Stimulated activated memory B cell treated with anti-CD40 and anti-IgM and Interleukin-4, amounts not matched to agents 10 μg/mL and 1 μg/mL and 100 μg/mL, for 72 hours (primary cell): ENCODE results near the gene ALDH1L2.
"Not testable (repeated sequence)": the region's sequence is repeated elsewhere in the genome, so short reads cannot be mapped to it uniquely, and the experiment has no call there.

ENCODE experiments used
- ATAC-seq: fragments of 150-1000 bp; cut with Tn5 transposase; 2 replicates; pipeline ENCODE4 v1.10.0; 2021
- H3K27ac Mint-ChIP-seq: one replicate; pipeline ENCODE4 v1.8.0; 2022; ENCODE audit warnings: mild to moderate bottlenecking, mixed read lengths
- H3K27me3 Mint-ChIP-seq: one replicate; pipeline ENCODE4 v1.8.0; 2022; ENCODE audit warnings: mixed read lengths
- H3K36me3 Mint-ChIP-seq: one replicate; pipeline ENCODE4 v1.8.0; 2022; ENCODE audit warnings: mixed read lengths
- H3K4me1 Mint-ChIP-seq: one replicate; pipeline ENCODE4 v1.8.0; 2022; ENCODE audit warnings: mixed read lengths
- H3K4me3 Mint-ChIP-seq: one replicate; pipeline ENCODE4 v1.8.0; 2022; ENCODE audit warnings: mild to moderate bottlenecking, moderate library complexity, mixed read lengths
- H3K9me3 Mint-ChIP-seq: one replicate; pipeline ENCODE4 v1.8.0; 2022; ENCODE audit warnings: mixed read lengths

The ALDH1L2 gene

DNA sequence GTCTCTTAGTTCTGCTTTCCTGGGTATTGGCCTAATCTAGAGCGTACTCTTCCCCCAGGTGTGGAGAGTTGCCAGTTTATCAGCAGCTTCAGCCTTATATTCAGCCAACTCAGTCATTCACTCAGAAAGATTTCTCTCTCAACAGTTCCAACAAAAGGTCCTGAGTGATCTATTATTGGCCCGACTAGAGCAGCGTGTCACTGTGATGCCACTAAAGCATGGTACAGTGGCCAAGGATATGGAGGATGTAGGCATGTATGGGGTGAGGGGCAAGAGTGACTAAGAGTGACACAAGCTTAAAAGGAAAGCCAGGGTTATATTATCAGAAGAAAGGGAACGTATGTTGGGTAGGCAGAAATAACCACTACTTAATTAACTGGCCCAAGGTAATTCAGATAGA is 93.3 kb downstream of the ALDH1L2 start:
- ATAC-seq: no peak
- Mint-ChIP-seq H3K9me3 (no peaks in the 10 kb centered on the region), H3K27ac (no peak overlapping the region), H3K4me1 (peaks cover 21% of the 10 kb centered on the region), H3K36me3 (peaks cover 65% of the 10 kb centered on the region), H3K4me3 (no peak overlapping the region), H3K27me3 (no peaks in the 10 kb centered on the region)

DNA sequence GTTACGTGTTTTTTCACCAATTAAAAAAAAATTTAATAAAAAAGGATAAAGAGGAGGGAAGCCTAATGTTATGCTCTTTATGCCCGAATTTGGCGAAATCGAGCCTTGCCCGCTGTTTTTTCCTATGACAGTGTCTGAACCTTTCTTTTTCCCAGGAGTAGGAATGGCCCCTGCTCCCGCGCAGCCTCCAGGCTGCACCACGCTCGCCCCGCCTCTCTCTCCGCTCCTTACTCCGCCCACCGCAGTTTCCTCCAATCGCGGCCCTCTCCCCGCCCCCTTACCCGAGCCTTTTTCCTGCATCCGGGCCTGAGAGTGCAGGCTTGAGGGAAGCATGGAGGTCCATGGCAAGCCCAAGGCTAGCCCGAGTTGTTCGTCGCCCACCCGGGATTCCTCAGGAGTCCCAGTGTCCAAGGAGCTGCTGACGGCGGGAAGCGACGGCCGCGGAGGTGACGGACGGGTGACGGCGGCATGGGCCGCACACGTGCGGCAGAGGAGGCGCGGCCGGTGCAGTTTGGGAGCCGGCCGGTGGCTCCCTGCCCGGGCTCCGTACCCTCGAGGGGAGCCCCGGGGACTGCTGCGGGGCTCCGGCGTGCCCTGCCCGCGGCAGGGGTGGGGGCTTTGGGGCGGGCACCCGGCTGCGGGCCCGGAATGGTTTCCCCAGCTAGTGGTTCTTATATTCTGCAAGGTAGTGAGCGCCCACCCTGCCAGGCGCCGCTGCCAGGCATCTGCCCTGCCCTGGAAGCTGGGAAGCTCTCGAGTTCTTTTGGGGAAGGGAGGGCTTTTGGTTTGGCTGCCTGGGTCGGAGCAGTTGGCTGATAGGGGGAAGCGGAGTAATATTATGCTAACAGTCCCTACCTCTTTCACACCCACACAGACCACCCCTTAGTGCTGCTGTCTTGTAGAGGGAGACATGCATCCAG is 98.0 kb downstream of the ALDH1L2 start, which contains the start of gene NOPCHAP1:
Gene NOPCHAP1 (plus strand): TSS at position 295 of the 920 bp plus-strand sequence. CDS start 37 bp downstream, at position 332.
- Mint-ChIP-seq H3K4me1 (peaks cover 30% of the 10 kb centered on the region), H3K27ac (peak within 1 kb of the TSS; percentile 82), H3K36me3 (peaks cover 28% of the 10 kb centered on the region), H3K4me3 (peak within 1 kb of the TSS; percentile 82), H3K9me3 (no peaks in the 10 kb centered on the region), H3K27me3 (no peaks in the 10 kb centered on the region)
- peak; percentile 98 for ATAC-seq

DNA sequence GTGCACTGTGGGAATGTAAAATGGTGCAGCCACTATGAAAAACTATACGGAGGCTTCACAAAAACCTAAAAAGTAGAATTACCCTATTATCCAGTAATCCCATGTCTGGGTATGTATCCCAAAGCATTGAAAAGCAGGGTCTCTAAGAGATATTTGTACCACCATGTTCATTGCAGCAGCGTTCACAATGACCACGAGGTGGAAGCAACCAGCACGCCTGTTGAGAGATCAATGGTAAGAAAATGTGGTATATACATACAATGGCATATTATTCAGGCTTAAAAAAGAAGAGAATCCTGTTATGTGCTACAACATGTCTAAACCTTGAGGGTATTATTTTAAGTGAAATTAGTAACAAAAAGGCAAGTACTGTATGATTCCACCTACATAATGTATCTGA is 99.1 kb downstream of the ALDH1L2 start:
- Mint-ChIP-seq H3K36me3 (peaks cover 17% of the 10 kb centered on the region), H3K4me3 (peak overlapping the region; percentile 82), H3K27me3 (no peaks in the 10 kb centered on the region), H3K9me3 (no peaks in the 10 kb centered on the region), H3K4me1 (peaks cover 26% of the 10 kb centered on the region), H3K27ac (peak overlapping the region; percentile 82)
- ATAC-seq: no peak

DNA sequence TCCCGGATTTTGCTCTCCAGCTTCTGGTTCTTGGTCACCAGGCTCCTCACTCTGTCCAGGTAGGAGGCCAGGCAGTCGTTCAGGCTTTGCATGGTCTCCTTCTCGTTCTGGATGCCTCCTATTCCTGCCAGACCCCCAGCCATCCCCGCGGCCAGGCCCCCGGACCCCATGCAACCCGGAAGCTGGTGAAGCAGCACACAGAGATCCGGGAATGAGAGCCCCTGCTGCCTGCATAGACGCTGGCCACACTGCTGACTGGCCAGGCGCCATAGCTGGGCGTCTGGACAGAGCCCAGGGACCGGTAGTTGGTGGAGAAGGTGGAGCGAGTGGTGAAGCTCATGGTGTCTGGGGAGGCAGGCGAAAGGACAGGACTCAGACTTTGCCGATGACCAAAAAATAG is 106.6 kb downstream of the ALDH1L2 start:
- H3K36me3 Mint-ChIP-seq, ATAC-seq, H3K27me3 Mint-ChIP-seq, H3K4me3 Mint-ChIP-seq, H3K9me3 Mint-ChIP-seq, H3K27ac Mint-ChIP-seq: not testable (repeated sequence)
- H3K4me1 Mint-ChIP-seq: peaks cover 18% of the 10 kb centered on the region

DNA sequence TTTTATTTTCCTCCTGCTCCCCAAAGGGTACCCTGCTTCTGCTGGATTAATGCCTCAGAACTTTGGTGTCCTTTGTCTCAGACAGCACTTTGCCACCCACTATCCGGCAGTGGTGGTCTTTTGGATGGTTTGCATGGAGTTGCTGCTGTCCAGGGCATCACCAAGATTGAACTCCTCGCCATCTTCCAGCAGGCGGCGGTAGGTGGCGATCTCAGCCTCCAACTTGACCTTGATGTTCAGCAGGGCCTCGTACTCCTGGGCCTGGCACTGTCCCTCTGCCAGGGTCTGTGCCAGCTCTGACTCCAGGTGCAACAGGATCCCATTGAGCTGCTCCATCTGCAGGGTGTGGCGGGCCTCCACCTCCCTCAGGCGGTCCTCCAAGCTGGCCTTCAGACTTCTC is 107.6 kb downstream of the ALDH1L2 start:
- no peaks in the 10 kb centered on the region for H3K9me3 Mint-ChIP-seq
- no peak overlapping the region for H3K27ac Mint-ChIP-seq
- H3K4me3 Mint-ChIP-seq: no peak overlapping the region
- H3K36me3 Mint-ChIP-seq: no peaks in the 10 kb centered on the region
- H3K27me3 Mint-ChIP-seq: no peaks in the 10 kb centered on the region
- no peak for ATAC-seq
- peaks cover 18% of the 10 kb centered on the region for H3K4me1 Mint-ChIP-seq

DNA sequence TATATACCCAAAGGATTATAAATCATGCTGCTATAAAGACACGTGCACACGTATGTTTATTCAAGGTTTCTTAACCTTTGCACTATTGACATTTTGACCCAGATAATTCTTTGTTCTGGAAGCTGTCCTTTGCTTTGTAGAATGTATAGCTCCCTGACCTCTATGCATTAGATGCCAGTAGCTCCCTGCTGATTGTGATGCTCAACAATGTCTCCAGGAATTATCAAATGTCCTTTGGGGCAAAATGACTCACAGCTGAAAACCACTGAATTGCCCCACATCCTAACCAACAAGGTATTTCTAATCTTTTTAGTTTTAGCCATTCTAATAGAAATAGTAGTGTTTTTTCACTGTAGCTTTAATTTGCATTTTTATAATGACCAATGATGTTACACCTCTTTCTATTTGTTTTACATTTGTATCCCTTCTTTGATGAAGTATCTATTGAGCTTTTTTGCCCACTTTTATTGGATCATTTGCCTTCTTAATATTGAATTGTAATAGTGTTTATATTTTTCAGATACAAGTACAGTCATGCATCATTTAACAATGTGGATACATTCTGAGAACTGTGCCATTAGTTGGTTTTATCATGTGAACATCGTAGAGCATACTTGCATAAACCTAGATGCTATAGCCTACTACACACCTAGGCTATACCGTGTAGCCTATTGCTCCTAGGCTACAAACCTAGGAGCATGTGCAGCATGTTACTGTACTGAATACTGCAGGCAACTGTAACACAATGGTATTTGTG is 108.5 kb downstream of the ALDH1L2 start:
- Mint-ChIP-seq H3K4me1 (peaks cover 23% of the 10 kb centered on the region), H3K27me3 (no peaks in the 10 kb centered on the region), H3K36me3 (no peaks in the 10 kb centered on the region), H3K27ac (no peak overlapping the region), H3K9me3 (no peaks in the 10 kb centered on the region), H3K4me3 (no peak overlapping the region)
- ATAC-seq: no peak

DNA sequence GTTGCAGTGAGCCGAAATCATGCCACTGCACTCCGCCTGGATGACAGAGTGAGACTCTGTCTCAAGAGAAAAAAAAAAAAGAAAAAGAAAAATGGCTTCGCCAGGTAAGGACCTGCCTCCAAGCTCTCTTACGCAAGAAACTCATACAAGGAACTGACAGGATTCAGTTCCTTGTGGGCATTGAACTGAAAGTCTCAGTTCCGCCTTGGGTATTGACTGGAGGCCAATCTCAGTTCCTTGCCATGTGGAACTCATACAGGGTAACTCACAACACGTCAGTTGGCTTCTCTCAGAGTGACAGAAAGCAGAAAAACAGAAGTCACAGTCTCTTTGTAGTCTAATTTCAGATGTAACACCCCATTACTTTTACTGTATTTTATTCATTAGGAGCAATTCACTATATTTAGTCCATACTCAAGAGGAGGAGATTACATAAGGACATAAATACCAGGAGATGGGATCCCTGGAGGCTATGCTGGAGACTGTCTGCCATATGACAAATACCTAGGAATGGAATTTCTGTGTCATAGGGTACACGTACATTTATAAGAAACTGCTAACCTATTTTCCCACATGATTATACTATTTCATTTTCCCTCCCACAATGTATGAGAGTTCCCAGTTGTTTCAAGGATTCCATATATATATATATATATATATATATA is 109.5 kb downstream of the ALDH1L2 start:
- Mint-ChIP-seq H3K4me3 (peak overlapping the region; percentile 54), H3K27me3 (no peaks in the 10 kb centered on the region), H3K9me3 (no peaks in the 10 kb centered on the region), H3K4me1 (peaks cover 23% of the 10 kb centered on the region), H3K27ac (peak overlapping the region; percentile 84), H3K36me3 (no peaks in the 10 kb centered on the region)
- peak; percentile 100 for ATAC-seq

DNA sequence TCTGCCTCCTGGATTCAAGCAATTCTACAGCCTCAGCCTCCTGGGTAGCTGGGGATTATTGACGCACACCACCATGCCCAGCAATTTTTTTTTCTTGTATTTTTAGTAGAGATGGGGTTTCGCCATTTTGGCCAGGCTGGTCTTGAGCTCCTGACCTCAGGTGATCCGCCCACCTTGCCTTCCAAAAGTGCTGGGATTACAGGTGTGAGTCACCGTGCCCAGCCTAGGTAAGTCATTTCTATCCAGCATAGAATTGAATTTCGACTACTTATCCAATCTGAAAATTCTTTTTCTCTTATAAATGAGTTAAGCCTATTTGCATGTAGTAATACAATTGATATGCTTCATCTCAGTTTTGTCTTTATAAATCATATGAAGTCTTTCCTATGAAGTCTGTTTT is 111.0 kb downstream of the ALDH1L2 start:
- Mint-ChIP-seq H3K36me3 (no peaks in the 10 kb centered on the region), H3K4me1 (peaks cover 36% of the 10 kb centered on the region), H3K27ac (no peak overlapping the region), H3K27me3 (no peaks in the 10 kb centered on the region), H3K9me3 (no peaks in the 10 kb centered on the region), H3K4me3 (no peak overlapping the region)
- ATAC-seq: no peak

DNA sequence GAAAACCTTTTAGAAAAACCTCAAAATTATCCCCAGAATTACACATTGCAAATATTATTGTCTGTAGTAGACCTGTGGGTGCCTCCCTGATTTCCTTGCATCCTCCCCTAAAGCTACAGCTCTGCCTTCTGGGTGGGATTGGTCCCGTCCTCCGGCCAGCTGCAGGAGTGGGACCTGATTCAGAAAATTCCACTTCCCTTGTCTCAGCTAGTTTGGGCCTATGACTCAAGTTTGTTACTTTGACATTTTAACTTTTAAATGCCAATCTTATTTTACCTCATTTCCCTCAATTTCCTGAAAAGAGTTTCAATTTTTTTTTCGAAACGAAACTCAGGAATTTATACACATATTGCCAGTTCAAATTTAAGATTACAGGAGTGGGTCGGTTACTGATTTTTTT is 113.0 kb downstream of the ALDH1L2 start:
- ATAC-seq: no peak
- H3K36me3 Mint-ChIP-seq: no peaks in the 10 kb centered on the region
- no peaks in the 10 kb centered on the region for H3K9me3 Mint-ChIP-seq
- H3K4me1 Mint-ChIP-seq: peaks cover 41% of the 10 kb centered on the region
- H3K27me3 Mint-ChIP-seq: no peaks in the 10 kb centered on the region
- no peak overlapping the region for H3K4me3 Mint-ChIP-seq
- H3K27ac Mint-ChIP-seq: no peak overlapping the region
